CD4-positive, alpha-beta T cell treated with Interleukin-15 for 1 hour (primary cell): ENCODE measurements around the gene DLGAP4.

Experiments used
- DNase-seq: peaks from one replicate; pipeline ENCODE4 v3.0.0-alpha.2; 2020

DLGAP4 gene

DNA sequence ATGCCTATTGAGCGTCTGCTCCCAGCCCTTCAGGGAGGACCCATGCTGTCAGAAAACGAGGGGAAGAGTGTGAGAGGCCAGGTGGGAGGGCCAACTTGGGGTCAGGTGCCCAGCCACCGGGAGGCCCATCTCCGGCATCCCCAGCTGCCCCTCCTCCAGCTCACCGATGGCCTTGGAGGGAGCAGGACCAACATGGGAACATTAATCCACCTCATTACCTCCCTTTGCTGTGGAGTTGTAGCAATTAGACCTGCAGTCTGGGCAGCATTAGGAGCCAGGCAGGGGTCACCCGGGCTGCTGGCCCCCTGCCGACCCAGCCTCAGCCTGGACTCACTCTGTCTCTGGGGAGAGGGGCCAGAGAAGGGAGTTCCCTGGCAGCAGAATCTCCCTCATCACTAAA lies 25.1 kb downstream of the DLGAP4 start:
- no peak for DNase-seq

DNA sequence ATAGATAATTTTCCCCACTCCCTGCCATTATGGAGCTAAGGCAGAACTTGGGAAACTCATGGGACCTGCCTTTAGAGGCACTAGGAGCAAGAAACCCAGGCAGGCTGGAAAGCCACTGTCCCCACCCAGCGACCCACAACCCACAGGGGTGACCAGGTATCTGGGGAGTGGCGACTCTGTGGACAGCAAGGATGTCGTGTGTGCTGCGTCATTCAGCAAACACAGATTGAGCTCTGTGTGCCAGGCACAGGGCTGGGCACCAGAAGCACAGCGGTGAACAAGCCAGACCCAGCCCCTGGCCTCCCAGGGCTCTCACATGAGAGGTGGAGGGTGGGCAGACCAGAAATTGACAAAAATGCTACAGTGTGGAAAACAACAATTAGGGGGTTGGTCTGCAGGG lies 27.7 kb downstream of the DLGAP4 start:
- no peak for DNase-seq

DNA sequence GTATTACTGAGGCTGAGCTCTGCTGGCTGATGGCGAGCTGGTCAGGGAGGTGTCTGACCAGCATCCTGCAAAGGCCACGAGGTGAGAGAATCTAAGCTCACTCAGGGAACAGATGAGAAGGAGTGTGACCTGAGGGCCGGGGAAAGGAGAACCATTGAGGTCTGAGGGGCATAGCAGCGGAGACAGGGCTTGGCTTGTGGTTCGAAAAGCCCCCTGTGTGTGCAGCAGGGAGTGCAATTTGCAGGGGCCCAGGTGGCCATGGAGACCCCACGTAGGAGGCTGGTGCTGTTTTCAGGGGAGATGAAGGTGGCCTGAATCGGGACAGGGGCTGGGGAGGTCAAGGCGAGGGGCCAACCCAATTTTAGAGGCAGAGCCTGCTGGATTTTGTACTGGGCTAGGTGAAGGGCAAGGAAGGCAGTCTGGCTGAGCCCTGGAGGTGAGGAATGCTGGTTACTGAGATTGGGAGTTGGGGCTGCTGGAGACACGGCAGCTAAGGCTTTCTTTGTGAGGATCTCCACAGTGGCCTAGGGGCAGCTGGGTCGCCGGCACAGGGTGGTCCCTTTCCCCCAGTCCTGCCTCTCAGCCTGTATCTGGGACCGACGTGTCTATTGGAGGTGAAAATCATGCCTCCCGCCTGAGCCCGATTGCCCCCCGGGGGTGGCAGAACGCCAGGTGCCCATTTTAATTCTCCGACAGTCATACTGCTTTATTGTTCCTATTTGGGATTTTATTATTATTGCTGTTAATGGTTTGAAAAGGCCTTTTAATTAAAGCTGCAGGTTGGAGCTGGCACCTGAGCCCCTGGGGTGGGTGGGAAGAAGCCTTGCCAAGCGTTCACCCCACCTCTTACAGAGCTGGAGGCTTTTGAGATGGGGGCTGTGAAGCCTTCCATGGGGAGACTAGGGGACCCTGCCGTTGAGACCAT lies 28.4 kb downstream of the DLGAP4 start:
- no peak for DNase-seq

DNA sequence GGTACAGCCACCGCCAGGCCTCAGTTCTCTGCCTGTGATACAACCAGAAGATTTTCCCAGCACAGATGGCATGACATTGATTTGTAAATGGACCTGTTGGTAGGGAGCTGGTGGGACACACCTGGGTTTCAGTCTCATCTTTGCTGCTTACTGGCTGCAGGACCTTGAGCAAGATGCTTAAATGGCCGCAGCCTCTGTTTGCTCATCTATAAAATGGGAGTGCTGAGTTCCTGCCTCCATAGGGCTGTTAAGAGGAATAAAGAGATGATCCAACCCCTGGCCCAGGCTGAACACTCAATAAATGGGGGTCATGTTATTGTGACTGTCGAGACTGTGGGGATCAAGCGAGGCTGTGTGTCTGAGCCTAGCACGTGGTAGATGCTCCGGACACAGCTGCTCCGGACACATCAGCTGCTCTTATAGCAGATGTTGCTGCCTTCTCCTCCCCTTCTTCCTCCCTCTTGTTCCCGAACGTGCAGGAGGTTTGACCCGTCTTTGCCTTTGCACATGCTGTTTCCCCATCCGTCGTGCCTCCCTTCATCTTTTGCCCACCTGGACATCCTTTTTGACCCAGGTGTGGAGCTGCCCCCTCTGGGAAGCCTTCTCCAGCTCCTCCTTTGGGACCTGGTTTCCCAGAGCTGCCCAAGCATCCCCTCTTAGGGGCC lies 29.2 kb downstream of the DLGAP4 start:
- no peak for DNase-seq

DNA sequence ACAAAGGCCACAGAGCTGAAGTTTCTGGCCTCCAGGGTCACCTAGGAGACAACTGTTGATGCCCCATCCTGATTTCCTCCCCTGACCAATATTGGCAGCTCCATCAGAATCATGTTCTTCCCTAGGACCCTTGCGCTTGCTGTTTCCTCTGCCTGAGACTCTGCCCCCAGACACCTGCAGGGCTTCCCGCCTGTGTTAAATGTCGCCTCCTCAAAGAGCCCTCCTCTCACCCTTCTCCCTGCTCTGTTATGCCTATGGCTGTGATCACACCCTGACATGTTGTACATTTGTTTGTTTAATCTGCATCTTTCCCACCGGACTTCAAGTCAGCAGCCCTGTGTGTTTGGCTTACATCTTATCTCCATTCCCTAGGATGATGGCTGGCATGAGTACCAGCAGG lies 30.1 kb downstream of the DLGAP4 start:
- DNase-seq = no peak

DNA sequence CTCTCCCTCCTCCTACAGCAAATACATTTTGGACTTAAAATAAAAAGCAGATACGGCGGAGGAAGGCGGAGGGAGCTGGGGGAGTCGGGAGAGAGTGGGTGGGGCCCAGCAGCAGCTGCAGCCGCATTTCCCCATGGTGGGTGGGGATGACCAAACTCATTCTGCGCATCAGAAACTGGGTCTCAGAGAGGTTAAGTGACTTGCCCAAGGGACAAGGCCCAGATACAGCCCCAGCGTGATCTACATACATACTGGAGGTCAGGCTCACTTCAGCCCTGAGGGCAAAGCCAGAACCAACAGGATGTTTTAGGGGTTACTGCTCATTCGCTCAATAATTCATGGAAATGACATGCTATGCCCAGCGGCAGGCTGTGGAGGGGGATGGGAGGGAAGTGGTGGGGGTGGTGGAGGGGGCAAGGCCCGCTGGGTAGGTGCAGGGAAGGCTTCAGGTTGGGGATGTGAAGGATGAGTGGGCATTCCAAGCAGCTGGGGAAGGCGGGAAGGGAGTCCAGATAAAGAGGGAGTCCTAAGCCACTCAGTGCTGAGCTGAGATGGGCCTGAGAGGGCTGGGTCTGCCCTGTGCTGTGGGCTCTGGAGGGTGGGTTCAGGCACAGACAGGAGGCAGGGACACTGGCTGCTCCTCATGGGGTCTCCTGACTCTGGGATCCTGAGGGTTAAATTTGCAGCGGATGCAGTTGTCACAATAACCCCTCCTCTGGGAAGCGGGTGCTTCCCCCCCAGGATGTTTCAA lies 31.0 kb downstream of the DLGAP4 start:
- DNase-seq = no peak

DNA sequence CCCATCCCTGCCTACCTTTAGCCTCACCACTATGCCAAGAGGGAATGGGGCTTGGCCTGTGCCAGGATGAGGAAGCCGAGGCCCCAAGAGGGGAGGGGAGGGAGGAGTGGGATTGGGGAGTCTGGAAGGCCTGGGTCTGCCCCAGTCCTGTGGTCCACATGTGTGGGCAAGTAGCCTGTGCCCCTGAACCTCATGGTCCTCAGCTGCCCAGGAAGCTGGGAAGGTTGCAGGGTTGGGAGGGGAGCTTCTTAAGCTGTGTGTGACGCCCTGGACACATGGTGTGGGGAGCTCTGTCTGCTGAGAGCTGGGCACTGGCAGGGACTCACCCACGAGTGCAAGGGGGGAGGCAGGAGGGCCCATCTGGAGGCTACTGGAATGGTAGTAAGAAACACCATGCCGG lies 31.7 kb downstream of the DLGAP4 start:
- DNase-seq = no peak

DNA sequence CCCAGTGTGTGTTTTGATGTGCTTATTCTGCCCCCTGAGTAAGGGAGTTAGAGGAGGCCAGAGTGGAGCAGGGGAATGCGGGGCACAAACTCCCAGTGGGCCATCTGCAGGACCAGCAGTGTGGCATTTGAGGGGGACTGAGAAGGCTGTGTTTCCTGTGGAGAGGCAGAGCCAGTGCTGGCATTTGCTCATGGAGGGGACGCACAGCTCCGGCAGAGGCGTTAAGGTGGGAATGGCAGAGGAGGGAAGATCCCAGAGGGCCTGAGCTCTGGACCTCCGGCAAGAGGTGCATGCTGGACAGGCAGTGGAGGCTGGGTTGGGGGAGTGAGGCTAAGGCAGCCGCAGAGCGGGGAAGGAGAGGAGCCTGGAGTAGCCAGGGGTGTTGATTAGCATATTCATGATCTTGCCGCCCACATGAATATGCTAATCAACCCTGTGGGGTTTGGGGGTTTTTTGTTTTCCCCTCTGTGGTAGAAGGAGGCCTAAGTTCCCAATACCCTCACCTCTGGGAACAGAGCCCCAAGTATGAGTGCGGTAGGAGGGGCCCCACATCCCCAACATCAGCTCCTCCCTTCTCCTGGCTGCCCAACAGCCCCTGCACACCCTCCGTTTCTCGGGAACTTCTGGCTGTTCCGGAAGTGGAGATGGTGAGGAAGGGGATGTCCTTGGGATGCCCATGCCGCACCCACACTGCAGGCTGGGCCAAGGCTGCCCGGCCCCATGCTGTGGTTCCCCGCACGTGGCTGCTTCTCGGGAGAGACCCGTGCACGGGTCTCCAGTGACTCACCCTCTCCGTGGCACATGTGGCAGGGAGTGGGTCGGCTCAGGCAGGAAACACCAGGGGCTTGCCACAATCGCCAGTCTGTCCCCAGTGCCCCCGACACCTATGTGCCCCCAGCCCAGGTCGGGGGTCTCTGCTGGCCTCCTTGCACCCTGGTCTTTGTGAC lies 33.8 kb downstream of the DLGAP4 start:
- no peak for DNase-seq

DNA sequence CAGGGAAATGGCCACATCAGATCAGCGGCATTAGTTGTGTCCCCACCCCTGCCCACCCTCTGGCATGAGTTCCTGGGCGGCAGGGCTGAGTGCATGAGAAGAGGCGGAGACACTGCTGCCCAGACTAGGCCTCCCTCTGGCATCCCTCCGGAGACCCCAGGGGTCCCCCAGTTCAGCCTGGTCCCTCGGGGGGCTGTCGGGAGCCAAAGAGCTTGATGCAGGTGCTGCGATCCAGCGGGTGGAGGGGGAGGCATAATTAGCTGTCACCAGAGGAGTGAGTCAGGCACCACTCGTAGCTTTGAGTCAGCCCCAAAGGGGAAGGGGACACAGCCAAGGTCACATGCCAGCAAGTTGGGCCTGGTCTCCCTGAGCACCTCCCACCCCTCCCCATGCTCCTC lies 34.5 kb downstream of the DLGAP4 start:
- DNase-seq = no peak

DNA sequence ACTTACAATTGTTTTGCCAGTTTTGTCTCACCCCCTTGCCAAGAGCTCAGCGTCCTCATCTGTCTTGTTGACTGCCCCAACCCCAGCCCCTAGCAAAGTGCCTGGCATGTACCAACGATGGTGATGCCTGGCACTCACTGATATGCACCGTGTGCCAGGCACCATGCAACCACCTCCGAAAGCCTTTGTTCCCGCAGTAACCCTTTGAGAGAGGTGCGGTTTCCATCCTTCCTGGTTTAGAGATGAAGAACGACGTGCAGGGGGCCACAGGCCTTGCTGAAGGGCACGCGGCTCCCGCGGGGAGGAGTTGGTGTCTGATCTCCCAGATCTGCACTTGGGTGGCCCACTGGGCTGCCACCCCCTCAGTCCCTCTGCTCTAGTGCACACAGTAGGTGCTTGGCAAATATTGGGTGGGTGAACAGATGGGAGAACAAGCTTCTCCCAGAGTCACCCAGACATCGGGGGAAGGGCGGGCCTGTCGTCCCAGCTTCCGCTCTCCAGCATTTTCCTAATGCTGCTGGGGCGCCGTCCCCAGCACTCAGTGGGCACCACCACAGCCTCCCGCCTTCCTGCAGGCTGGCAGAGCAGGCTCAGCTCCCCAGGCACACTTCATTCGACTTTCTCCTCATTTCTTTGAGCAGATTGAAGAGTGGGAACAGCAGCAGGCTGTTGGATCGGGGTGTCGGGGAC lies 35.3 kb downstream of the DLGAP4 start:
- DNase-seq = no peak

DNA sequence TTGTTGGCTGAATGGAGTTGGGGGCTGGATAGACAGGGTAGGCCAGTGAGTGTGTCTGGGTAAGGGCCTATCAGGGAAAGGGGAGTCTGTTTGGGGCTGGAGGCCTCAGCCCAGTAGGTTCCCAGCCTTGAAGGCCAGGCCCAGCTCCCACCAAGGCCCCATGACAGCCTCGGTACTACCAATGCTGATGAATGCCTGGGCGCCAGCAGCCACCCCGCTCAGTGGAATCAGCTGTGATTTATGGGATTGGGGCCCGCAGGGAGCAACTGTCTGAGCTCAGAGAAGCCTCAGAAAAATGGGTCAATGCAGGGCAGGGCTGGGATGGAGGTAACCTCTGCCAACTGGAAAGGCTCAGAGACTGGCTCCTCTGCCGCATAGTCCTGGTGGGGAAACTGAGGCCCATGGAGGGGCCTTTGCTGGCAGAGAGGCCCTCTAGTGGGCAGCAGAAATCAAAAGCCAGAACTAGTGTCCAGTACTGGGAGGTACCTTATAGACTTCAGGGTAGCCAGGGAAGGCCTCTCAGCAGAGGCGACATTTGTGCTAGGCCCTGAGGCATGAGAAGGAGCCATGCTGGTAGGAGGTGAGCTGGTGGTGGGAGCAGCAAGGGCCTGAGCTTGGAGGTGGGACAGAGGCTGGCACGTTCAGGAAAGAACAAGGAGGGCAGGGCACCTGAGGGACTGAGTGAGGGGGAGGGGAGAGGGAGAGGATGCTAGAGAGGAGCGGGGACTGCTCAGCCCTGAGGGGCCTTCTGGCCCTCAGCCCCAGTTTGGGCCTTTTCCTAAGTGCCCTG lies 36.4 kb downstream of the DLGAP4 start:
- DNase-seq = no peak

DNA sequence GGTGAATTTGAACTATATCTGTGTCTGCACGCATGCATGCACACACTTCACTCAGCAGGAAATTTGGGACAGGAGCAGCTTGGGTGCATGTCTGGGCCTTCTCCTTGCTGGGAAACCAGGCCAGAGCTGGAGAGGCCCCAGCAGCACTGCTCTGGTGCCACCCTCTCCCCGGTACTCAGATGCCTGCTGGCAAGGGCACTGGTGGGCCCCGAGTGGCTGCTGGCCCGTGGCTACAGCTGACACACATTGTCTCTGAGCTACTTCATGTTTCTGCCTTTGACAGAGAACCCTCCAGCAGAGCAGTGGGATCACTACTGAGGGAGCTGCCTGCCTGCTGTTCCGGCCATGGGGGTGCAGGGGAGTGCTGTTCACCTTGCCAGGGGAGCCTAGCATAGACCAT lies 37.5 kb downstream of the DLGAP4 start:
- no peak for DNase-seq

DNA sequence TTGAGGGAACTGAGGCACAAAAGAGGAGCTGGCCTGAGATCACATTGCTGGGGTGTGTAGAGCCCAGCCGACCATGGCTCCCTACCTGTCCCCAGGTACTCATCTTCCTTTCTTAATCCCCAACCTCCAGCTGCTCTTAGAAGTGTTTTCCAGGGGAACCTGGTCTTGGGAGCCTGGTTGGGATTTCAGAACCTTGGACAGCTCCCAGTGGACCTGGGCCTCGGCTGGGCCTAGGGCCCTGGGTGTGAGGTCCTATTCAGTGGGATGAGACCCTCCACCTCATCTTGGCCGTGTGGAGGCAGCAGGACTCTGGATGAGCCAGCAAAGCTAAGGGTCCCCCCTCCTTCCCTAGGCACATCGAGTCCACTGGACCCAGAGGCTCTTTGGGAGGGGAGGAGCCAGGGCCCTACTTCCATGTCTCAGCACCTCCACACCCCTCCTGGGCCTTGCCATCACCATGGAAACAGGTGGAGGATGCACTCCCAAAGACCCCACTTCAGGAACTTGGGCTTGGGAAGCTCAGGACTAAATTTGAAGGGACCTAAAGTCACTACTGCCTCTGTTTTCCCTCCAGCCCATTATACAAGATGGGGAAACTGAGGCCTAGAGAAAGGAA lies 38.5 kb downstream of the DLGAP4 start:
- no peak for DNase-seq

DNA sequence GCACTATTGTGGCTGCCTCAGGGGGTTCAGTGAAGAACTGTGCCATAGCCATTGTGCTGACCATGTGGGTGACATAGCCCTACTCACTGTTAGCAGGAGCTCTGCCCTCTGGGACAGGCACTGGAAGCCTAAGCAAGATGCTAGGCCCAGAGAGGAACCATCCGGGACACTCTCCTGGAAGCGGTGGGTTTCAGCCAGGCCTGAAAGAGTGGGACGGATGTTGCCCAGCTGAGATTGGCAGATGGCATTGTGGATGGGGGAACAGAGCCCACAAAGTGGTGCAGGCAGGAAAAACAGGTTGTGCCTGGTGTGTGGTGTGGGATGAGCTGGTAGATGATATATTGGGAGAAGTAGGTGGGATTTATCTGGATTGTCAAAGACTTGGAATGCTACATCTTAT lies 40.1 kb downstream of the DLGAP4 start:
- DNase-seq = no peak

DNA sequence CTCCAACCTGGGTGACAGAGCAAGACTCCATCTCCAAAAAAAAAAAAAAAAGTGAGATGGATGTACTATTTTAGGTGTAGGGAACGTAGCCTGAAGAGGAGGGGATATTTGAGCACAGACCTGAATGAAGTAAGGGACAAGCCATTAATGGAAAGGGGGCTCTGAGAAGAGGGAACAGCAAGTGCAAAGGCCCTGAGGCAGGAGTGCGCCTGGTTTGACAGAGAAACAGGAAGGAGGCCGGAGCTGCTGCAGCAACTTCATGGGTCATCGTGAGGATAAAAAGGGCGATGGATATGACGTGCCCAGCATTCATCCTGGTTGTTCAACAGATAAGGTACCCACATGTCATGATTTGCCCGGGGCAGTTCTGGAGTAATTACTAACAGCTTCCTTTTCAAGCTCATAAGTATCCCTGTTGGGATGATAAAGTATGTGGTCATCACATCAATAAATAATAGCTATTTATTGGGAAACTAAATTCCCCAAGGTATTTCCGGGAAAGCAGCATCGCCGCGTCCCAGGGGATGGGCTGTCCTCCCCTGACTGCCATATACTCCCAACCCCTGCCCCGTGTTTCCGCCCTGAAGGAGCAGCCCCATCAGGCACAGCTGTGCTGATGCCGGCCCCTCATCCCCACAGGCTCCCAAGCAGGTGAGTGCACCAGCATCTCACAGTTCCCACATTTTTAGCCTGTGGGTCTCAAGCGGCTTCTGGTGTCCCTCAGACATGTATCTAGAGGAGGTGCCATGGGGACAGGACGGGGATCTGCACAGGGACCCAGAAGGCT lies 43.4 kb downstream of the DLGAP4 start:
- DNase-seq = no peak

DNA sequence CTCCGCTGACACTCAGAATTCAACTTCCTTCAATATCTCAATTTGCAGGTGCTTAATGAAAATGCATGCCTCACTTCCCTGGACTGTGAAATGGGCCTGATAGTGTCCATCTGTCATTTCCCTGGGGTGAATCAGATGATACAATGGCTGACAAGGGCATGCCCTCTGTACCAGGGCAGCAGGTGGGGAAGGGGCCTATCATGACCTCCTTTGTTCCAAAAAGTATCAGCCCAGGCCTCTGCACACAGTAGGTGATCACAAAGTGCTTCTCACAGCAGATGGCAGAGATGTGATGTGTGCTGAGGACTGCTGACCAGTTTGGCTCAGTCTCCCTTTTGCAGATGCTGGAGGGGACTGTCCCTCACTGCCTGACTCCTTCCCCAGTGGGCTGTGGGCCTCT lies 44.3 kb downstream of the DLGAP4 start:
- no peak for DNase-seq

DNA sequence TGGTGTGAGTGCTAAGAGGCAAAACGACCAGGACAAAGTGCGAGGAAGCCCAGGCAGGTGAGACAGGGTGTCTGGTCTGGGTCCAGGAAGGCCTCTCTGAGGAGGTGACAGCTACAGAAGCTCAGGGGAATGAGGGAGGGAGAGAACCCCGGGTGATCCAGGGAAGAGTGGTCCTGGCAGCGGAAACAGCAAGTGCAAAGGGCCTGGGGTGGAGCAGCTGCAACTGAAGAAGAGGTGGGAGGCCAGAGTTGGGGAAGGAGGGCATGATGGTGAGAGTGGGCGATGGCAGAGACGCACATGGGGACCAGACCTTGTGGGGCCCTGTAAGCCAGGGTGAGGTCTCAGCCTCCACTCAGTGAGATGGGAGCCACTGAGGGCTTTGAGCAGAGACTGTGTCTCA lies 45.8 kb downstream of the DLGAP4 start:
- DNase-seq = no peak

DNA sequence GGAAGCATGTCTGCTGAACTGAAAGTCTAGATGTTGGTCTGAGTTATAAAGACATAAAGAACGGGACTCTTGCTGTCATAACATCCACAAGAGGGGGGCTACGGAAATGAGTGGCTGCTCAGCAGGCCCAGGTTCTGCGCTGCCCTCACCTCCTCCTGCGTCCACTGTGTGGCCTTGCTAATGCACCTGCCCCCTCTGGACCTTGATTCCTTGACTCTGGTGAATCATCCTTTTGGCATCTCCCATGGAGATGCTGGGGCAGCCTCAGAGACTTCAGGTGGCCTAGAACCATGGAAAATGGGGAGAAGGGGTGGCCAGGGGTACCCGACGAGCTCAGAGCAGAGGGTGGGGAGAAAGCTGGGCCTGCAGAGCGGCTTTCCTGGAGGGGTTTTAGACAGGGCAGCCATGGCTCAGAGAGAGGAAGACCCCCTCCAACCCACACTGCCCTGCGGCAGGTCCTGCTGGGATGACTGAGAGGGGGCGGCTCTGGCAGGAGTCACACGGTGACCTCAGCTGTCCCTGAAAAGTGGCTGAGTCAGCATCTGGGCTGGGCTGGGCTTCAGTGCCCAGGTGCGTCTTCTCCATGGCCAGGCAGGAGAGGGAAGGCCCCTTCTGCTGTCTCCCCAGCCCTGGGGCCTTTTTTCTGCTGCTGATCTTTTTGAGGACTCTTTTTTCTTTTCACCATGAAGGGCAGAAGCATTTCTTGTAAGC lies 46.9 kb downstream of the DLGAP4 start:
- no peak for DNase-seq

DNA sequence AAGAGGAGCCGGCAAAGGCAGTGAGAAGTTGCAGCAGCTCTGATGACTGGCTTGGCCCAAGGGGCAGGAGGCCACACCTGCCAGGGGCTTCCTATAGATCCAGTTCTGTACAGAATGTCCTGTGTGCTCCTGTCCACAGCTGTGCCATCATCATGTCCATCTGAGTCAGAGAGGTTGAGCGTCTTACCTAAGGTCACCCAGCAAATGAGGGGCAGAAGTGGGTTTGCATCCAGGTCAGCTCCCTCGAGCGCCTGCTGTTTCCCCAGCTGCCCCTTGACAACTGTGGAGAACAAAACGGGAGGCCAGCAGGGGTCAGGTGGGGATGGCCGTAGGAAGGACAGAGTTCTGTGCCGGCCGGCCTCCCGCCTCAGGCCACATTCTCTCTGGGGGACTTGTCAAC lies 47.6 kb downstream of the DLGAP4 start:
- no peak for DNase-seq
